Stimulated activated CD8-positive, alpha-beta memory T cell treated with anti-CD3 and anti-CD28 coated beads, Interleukin-7, amount 100 ng/mL, for 4 hours (primary cell): ENCODE data around the gene SLC26A2.
A peak's percentile ranks its signal among the peaks of the same experiment; 100 is the strongest.

Experiments used
- DNase-seq, 2 donors: peaks; one replicate each; pipeline ENCODE4 v3.0.0-alpha.2; 2020; ENCODE audit warnings: low read depth in 2 of 2

SLC26A2 gene

GRCh38 chr5:149961957-149962409 is 1.4 kb downstream of the SLC26A2 start:
- DNase-seq = no peak

GRCh38 chr5:149962601-149963300 is 2.2 kb downstream of the SLC26A2 start:
- DNase-seq = no peak

GRCh38 chr5:149963729-149964128 is 3.2 kb downstream of the SLC26A2 start:
- no peak for DNase-seq

GRCh38 chr5:149966946-149967345 is 6.4 kb downstream of the SLC26A2 start:
- DNase-seq = no peak

GRCh38 chr5:149969181-149969930 is 8.8 kb downstream of the SLC26A2 start:
- no peak for DNase-seq

GRCh38 chr5:149975409-149975808 is 14.9 kb downstream of the SLC26A2 start:
- DNase-seq = no peak

- DNase-seq = no peak
These were observed 19.3 kb downstream of the SLC26A2 start for GRCh38 chr5:149979896-149980295.

GRCh38 chr5:149981206-149981605 is 20.6 kb downstream of the SLC26A2 start:
- no peak for DNase-seq

- DNase-seq = no peak
These were observed 21.9 kb downstream of the SLC26A2 start for GRCh38 chr5:149982505-149982904.

- no peak for DNase-seq
These were observed 27.6 kb downstream of the SLC26A2 start for GRCh38 chr5:149988126-149988525.

- DNase-seq = peak; percentile 29 to 55
These were observed 30.2 kb downstream of the SLC26A2 start for GRCh38 chr5:149990518-149991376.

- no peak for DNase-seq
These were observed 32.9 kb downstream of the SLC26A2 start for GRCh38 chr5:149993471-149993870.

- DNase-seq = no peak
These were observed 35.0 kb downstream of the SLC26A2 start for GRCh38 chr5:149995385-149996204.

GRCh38 chr5:149996205-149996890 is 35.8 kb downstream of the SLC26A2 start:
- no peak for DNase-seq

GRCh38 chr5:149998281-149998680 is 37.7 kb downstream of the SLC26A2 start:
- no peak for DNase-seq

GRCh38 chr5:149999359-149999758 is 38.8 kb downstream of the SLC26A2 start:
- no peak for DNase-seq

GRCh38 chr5:149999866-150000255 is 39.3 kb downstream of the SLC26A2 start:
- no peak for DNase-seq

GRCh38 chr5:150000256-150000989 is 39.9 kb downstream of the SLC26A2 start, which contains the start of the genes HMGXB3 and TIGD6:
Gene HMGXB3, plus strand, starts transcription at chr5:150000739. Its CDS starts 4,114 bp downstream, at chr5:150004853.
Gene TIGD6, minus strand, starts transcription at chr5:150000654. Its CDS starts 4,306 bp downstream, at chr5:149996348.
- peak; percentile 73 to 83 for DNase-seq

GRCh38 chr5:150000990-150001659 is 40.6 kb downstream of the SLC26A2 start:
- peak in 1 of 2 donors; percentile 30 for DNase-seq
